HL-60 (cell line): ENCODE data around the gene AK5.
"Not testable (repeated sequence)": the region's sequence is repeated elsewhere in the genome, so short reads cannot be mapped to it uniquely, and the experiment has no call there.

Experiments used
- DNase-seq, 2 experiments: peaks; one replicate each; pipeline ENCODE4 v3.0.0-alpha.2; 2010 to 2020; ENCODE audit warnings: low read depth in 1 of 2, low spot score in 1 of 2
- H3K27ac ChIP-seq: fragments of 250-450 bp; sonication (Bioruptor Pico); replicated peaks from 2 replicates; pipeline ENCODE4 v1.5.1; 2020; ENCODE audit warnings: mild to moderate bottlenecking, moderate library complexity
- H3K27me3 ChIP-seq: fragments of 250-450 bp; sonication (Bioruptor Pico); 2 replicates; pipeline ENCODE4 v1.5.1; 2021; ENCODE audit warnings: mild to moderate bottlenecking, moderate library complexity; ENCODE audit not compliant: insufficient read depth, poor library complexity, severe bottlenecking
- H3K4me3 ChIP-seq: replicated peaks from 2 replicates; pipeline ENCODE4 v1.5.1; 2011; ENCODE audit warnings: mild to moderate bottlenecking, control low read depth, low read length; ENCODE audit not compliant: insufficient read depth
- GABPA ChIP-seq: IDR thresholded peaks from 2 replicates; pipeline ENCODE4 v1.6.1; 2012; ENCODE audit warnings: low read depth
- POLR2AphosphoS5 ChIP-seq: IDR thresholded peaks from 2 replicates; pipeline ENCODE4 v1.6.1; 2012; ENCODE audit warnings: low read depth
- REST ChIP-seq: IDR thresholded peaks from 2 replicates; pipeline ENCODE4 v1.6.1; 2012; ENCODE audit warnings: low read depth; ENCODE audit not compliant: insufficient replicate concordance
- SPI1 ChIP-seq: IDR thresholded peaks from 2 replicates; pipeline ENCODE4 v1.6.1; 2012; ENCODE audit warnings: low read depth, mild to moderate bottlenecking, borderline replicate concordance
- TF ChIP-seq, protein P1 (sequence below): IDR thresholded peaks from one replicate; pipeline ENCODE4 v1.5.1; 2011; ENCODE audit warnings: low read length, control low read depth, inconsistent platforms; ENCODE audit not compliant: insufficient read depth

Gene AK5

GRCh38 chr1:77509898-77510297, 228.1 kb downstream of the AK5 start:
- no peak for DNase-seq
- Histone ChIP-seq H3K4me3 (no peak overlapping the region), H3K27ac (no peak overlapping the region), H3K27me3 (no peaks in the 10 kb centered on the region)
- TF ChIP-seq POLR2AphosphoS5 (no peak), SPI1 (no peak), GABPA (no peak), REST (no peak)
- TF ChIP-seq, protein P1, sequence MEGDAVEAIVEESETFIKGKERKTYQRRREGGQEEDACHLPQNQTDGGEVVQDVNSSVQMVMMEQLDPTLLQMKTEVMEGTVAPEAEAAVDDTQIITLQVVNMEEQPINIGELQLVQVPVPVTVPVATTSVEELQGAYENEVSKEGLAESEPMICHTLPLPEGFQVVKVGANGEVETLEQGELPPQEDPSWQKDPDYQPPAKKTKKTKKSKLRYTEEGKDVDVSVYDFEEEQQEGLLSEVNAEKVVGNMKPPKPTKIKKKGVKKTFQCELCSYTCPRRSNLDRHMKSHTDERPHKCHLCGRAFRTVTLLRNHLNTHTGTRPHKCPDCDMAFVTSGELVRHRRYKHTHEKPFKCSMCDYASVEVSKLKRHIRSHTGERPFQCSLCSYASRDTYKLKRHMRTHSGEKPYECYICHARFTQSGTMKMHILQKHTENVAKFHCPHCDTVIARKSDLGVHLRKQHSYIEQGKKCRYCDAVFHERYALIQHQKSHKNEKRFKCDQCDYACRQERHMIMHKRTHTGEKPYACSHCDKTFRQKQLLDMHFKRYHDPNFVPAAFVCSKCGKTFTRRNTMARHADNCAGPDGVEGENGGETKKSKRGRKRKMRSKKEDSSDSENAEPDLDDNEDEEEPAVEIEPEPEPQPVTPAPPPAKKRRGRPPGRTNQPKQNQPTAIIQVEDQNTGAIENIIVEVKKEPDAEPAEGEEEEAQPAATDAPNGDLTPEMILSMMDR = no peak

DNA sequence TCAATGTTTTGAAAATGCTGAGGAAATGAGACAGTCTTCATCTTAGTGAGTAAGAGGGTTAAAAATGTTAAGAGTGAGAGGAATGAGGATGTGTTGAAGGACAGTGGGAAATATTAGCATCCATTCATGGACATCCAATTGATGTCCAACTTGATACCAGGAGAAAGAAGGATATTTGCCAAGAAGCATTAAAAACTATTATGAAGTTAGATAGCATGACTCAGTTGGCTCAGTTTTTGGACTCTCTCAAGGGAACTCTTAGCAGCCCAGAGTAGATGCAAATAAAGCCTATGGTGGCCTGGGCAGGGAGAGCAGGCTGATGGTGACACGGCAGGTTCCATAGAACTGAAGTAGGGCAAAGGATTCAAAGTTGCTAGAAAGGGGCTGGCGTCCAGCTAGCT, 229.6 kb downstream of the AK5 start:
- no peak for DNase-seq

GRCh38 chr1:77512650-77513049, 230.8 kb downstream of the AK5 start:
- H3K27me3 ChIP-seq, DNase-seq, H3K4me3 ChIP-seq, H3K27ac ChIP-seq: not testable (repeated sequence)

More for the DNA sequence above, 229.6 kb downstream of the AK5 start:
- TF ChIP-seq, protein P1 = no peak
- TF ChIP-seq SPI1 (no peak), GABPA (no peak)
- Histone ChIP-seq H3K27ac (no peak overlapping the region), H3K27me3 (no peaks in the 10 kb centered on the region), H3K4me3 (no peak overlapping the region)

DNA sequence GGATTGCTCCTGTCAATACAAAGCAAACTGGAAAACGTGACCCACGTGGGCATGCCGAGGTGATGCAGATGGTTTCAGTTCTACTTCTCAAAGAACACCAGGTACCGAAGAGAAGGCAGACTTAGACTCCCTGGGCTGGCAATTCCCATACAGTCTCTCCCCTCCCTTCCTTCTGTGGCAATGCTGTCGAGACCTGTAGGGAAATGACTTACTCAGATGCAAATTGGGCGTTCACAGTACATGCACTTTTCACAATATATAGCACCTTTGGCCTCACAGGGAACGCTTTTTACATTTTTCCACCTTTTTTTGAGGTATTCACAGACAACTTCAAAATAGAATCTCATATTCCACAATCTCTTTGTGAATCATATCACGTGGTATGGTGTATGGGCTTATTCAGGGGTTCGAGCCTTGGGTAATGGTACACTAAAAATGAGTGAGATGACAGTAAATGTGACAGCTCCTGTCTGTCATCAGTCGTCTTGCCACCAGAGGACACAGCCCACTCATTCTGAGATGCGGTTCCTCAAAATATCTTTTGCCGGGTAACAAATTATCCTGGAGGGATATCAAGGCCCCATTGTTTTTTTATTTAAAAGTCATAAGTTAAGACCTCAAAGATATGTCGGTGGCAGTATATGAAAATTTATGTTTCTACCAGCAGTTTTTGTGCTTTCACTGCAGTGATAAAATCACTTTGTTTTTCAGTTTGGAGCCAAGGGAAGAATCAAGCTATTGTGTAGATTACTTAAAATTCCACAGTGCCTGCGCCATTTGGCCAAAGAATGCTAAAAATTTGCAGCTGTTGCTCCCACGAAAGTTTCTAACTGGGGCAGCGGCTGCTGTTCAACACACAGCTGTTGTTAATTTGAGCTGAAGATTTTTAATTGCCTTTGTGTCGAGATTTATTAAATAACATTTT, 232.3 kb downstream of the AK5 start:
- H3K27ac ChIP-seq = no peak overlapping the region
- DNase-seq = no peak

More for the DNA sequence above, 232.3 kb downstream of the AK5 start:
- H3K27me3 ChIP-seq = no peaks in the 10 kb centered on the region
- no peak overlapping the region for H3K4me3 ChIP-seq
- TF ChIP-seq REST (no peak), POLR2AphosphoS5 (no peak), GABPA (no peak), SPI1 (no peak)
- TF ChIP-seq, protein P1 = no peak
